ENCODE results near the gene PLEKHG4B.
"Not testable (repeated sequence)": the region's sequence is repeated elsewhere in the genome, so short reads cannot be mapped to it uniquely, and the experiment has no call there.

PLEKHG4B gene

GRCh38 chr5:218457-219291, 126.7 kb downstream of the PLEKHG4B start:
- TF ChIP-seq, protein P1, sequence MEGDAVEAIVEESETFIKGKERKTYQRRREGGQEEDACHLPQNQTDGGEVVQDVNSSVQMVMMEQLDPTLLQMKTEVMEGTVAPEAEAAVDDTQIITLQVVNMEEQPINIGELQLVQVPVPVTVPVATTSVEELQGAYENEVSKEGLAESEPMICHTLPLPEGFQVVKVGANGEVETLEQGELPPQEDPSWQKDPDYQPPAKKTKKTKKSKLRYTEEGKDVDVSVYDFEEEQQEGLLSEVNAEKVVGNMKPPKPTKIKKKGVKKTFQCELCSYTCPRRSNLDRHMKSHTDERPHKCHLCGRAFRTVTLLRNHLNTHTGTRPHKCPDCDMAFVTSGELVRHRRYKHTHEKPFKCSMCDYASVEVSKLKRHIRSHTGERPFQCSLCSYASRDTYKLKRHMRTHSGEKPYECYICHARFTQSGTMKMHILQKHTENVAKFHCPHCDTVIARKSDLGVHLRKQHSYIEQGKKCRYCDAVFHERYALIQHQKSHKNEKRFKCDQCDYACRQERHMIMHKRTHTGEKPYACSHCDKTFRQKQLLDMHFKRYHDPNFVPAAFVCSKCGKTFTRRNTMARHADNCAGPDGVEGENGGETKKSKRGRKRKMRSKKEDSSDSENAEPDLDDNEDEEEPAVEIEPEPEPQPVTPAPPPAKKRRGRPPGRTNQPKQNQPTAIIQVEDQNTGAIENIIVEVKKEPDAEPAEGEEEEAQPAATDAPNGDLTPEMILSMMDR (conservative IDR thresholded peaks at IDR 0.05; ENCODE audit: low read depth, low read length): no peak
- H3K4me3 ChIP-seq (ENCODE audit: low read length): peak overlapping the region; percentile 90
- no peak for DNase-seq (ENCODE audit: low read depth)

DNA sequence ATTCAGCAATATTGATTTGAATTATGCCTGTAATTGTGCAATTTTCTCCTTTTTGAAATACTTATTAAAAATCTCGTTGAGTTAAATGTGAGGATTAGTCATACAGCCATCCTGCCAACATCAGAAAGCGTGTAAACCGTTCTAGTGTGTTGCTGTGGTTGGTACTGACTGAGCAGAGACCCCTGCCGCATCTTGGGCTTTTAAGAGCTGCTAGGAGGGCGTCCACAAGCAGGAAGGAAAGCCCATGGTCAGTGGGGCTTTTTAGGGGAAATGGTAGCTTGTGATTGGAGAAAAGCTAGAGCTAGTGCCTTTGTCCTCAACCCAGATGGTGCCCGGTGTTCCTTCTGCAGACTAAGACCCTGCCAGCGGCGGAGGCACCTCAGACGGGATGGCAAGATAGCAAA, 127.5 kb downstream of the PLEKHG4B start:
- TF ChIP-seq, protein P1 (conservative IDR thresholded peaks at IDR 0.05; ENCODE audit: low read depth, low read length): no peak
- DNase-seq (ENCODE audit: low read depth): peak; percentile 32
- H3K4me3 ChIP-seq (ENCODE audit: low read length): peak overlapping the region; percentile 90

GRCh38 chr5:219991-220390, 128.0 kb downstream of the PLEKHG4B start:
- DNase-seq (ENCODE audit: low read depth): no peak
- H3K4me3 ChIP-seq (ENCODE audit: low read length): peak overlapping the region; percentile 90
- TF ChIP-seq, protein P1 (conservative IDR thresholded peaks at IDR 0.05; ENCODE audit: low read depth, low read length): no peak

GRCh38 chr5:222951-223715, 131.2 kb downstream of the PLEKHG4B start:
- DNase-seq (ENCODE audit: low read depth); H3K4me3 ChIP-seq (ENCODE audit: low read length): not testable (repeated sequence)

DNA sequence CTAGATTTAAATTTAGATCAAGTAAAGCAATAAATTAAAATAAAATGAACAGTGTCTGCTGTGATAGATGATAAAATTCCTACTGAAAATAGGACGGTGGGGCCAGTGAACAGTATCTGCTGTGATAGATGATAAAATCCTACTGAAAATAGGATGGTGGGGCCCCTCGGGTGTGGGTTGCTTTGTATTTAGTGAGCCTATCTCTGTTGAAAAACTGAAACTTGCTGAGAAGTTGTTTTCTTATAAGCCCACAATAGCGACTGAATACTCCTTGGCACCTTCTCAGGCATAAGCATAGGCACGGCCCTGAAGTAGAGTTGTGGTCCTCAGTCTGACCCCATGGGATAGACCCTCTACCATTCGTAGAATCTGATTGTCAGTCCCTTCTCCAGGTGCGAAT, 131.8 kb downstream of the PLEKHG4B start:
- TF ChIP-seq, protein P1 (conservative IDR thresholded peaks at IDR 0.05; ENCODE audit: low read depth, low read length): no peak
- DNase-seq (ENCODE audit: low read depth): no peak
- H3K4me3 ChIP-seq (ENCODE audit: low read length): no peak overlapping the region

- H3K4me3 ChIP-seq (ENCODE audit: low read length): no peak overlapping the region
- TF ChIP-seq, protein P1 (conservative IDR thresholded peaks at IDR 0.05; ENCODE audit: low read depth, low read length): no peak
- no peak for DNase-seq (ENCODE audit: low read depth)
Measured at GRCh38 chr5:225334-225733, 133.4 kb downstream of the PLEKHG4B start.

DNA sequence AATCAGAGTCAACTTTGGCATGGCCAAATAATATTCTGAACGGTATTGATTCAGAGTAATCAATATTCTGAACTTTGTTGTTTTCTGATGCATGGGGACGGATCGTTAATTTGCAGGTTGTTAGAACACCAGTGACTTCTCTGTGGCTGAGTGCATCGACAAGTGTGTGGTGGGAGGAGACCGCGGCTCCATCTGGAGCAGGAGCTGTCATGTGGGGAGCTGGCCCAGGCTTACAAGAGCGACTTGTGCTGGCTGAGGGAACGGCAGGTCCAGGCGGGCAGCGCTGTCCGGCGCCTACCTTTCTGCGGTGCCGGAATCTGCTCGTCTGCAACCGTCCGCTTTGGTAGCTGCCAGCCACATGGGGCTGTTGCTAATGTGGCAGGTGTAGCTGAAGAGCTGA, 135.4 kb downstream of the PLEKHG4B start:
- not testable (repeated sequence) for H3K4me3 ChIP-seq (ENCODE audit: low read length); DNase-seq (ENCODE audit: low read depth)

DNA sequence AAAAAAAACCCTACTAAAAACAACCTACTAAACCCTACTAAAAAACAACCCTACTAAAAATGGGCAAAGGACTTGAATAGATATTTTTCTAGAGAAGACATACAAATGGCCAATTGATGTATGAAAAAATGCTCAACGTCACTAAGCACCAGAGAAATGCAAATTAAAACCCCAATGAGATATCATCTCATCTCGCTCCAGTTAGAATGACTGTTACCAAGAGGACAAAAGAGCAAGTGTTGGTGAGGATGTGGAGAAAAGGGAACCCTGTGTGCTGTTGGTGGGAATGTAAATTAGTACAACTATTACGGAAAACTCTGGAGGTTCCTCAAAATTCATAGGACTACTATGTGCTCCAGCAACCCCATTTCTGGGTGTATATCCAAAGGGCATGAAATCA, 136.9 kb downstream of the PLEKHG4B start:
- no peak for DNase-seq (ENCODE audit: low read depth)
- H3K4me3 ChIP-seq (ENCODE audit: low read length): no peak overlapping the region
- TF ChIP-seq, protein P1 (conservative IDR thresholded peaks at IDR 0.05; ENCODE audit: low read depth, low read length): no peak

Data from retinal pigment epithelial cell (primary cell).